NCI-H2107 treated with DMSO at 0.1 percent for 48 hours (cell line): Measurements from ENCODE around the gene PDLIM3.
"Not testable (repeated sequence)": the region's sequence is repeated elsewhere in the genome, so short reads cannot be mapped to it uniquely, and the experiment has no call there.

Experiments used
- DNase-seq: peaks from one replicate; lab custom pipeline; 2025; ENCODE audit not compliant: unreplicated experiment; lab: John Stamatoyannopoulos, UW

PDLIM3 gene, protein sequence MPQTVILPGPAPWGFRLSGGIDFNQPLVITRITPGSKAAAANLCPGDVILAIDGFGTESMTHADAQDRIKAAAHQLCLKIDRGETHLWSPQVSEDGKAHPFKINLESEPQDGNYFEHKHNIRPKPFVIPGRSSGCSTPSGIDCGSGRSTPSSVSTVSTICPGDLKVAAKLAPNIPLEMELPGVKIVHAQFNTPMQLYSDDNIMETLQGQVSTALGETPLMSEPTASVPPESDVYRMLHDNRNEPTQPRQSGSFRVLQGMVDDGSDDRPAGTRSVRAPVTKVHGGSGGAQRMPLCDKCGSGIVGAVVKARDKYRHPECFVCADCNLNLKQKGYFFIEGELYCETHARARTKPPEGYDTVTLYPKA

DNA sequence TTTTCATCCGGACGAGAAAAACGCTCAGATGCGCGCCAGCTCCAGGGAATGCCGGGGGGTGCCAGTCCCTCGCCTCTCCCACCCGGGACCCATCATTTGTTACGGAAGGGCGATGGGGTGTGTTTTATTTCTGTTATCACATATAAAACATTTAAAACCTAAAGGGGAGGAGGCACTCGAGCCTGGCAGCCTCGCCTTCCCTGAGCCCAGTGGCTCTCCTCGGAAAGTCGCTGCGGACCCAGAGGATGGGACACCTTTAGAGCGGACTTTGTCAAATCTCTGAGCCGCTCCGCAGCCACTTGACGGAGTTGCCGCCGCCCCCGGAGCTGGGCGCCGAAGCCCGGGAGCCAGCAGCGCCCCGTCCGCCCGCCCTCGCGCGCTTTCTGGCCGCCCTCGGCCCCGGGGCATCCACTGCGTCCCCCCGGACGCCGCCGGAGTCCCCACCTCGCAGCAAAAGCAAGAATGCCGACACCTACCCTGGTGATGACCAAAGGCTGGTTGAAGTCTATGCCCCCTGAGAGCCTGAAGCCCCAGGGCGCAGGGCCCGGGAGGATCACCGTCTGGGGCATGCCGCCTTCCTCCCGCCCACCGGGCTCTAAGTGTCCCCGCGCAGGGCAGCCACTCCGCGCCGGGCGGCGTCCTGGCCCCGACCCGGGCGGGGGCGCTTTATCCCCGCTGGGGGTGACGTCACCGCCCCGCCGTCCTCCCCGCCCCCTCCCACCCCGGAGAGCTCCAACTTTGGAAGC is at the start of gene PDLIM3:
Gene PDLIM3 (minus strand): TSS at position 642 of the 746 bp plus-strand sequence. CDS start 73 bp downstream, at position 569.
- no peak for DNase-seq

DNA sequence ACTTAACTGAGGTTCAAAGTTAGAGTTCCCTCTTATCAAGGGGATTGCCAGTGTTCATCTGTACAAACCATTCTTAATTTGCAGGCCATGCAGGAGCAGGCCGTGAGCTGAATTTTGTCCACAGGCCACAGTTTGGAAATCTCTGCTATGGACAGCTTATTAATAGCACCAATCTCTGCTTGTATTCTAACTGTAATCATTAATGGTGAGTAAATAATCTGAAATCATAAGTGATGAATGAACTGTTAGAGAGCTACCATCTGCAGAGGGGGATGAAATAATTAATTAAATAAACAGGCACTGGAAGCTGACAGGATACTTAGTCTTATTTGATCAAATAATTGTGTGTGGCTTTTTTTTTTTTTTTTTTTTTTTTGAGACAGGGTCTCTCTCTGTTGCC is 48.5 kb upstream of the PDLIM3 start:
- no peak for DNase-seq

DNA sequence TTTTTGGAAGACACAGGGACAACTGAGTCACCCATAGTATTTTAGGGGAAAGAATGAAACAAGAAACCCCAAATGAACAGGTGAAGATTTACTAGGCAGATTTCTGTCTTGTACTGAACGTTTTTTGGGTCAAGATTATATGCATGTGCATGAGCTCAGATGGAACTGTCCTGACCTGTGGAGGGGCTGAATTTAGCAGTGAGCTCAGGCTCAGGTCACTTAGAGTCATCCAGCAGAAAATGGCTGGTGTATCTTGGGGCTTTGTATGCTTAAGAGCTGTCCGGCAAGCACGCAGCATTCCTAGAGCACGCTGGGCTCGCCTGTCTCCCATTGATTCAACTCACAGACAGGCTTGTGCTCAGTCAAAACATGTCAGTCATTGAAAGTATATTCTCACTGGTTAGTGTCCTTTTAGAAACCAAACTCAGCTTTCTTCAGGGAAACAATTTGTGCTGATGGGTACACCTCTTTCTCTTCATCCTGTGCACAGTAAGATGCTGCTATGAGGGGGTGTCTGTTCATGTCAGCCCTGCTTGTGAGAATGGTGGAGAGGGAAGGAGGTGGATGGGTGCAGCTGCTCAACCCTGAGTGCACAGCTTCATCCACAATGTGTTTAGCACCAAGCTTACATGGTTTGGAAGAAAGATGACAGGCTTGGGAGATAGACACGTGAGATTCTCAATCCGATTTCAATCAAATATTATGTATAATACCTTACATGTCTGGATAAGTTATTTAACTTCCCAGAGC is 47.5 kb upstream of the PDLIM3 start:
- no peak for DNase-seq

DNA sequence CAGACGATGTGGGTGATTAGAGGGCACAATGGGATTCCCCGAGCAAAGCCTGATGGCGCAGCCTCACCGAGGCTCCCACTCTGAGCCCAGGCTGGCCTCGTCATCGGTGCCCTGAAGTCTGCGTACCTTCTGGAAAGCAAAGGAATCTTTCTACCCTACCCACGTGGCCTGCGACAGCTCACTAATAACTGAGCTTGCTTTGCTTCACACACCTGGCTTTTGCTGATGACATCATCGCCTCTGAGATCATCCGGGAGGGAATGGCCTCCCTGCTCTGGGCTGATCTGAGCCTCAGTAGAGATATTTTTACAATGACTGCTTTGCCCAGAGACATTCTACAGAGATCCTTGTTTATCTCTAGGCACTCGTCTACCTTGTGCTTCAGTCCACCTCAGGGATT is 45.4 kb upstream of the PDLIM3 start:
- no peak for DNase-seq

DNA sequence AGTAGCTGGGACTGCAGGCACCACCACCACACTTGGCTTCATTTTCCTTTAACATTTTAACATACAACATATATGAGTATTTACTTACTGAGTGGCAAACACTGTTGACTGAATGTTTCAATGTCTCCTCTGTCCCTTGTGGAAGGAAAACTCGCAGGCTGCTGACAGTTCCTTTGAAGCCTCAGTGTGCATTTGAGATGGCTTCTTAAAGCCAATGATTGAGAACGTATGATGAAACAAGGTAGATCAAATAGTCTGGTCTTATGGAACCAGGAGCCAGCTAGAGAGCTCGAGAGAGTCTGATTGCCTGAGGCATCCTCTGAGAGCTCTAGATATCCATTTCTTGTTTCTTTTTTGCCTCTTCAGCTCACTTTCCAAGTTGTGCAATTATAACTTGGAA is 43.0 kb upstream of the PDLIM3 start:
- no peak for DNase-seq

DNA sequence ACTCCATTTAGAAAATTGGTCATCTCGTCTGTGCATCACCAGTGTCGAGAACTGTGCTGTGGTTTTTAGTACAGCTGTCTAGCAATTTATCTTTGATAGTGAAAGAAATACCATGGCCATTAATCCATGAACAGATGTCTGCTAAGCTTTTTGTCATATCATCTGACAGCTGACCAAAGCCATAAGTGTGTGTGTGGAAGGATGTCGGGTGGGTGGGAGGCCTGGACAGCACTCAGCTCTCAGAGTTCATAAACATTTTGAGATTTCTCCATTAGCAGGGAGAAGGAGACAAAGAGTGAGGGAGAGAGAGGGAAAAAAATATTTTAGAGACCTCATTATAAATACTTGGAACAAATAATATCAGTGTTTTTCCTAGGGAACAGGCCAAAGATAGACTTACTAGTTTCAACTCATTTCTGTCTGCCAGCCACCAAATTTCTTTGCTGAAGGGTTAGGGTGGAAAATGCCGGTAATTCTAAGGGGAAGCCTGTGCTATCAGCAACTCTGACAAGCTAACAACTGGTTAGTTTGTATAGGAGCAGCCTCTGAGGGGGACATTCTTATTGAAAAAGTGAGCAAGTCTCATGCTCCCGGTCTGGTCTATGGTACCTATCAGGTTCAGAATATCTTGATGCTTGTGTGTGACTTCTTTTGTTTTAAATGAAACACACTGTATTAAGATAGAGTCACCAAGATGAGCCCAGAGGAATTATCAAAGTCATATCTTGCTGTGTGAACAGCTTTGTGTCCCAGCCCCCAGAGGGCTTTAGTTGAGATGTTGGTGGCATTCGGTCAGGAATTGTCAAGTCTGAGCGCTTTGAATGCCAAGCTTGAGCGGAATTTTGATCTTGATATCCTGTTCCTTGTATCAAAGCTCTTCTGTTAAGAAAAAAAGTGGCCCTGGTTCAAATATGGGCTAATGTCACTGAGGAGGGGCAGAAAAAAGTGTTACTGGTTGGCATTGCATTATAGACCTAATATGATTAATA is 41.9 kb upstream of the PDLIM3 start:
- no peak for DNase-seq

DNA sequence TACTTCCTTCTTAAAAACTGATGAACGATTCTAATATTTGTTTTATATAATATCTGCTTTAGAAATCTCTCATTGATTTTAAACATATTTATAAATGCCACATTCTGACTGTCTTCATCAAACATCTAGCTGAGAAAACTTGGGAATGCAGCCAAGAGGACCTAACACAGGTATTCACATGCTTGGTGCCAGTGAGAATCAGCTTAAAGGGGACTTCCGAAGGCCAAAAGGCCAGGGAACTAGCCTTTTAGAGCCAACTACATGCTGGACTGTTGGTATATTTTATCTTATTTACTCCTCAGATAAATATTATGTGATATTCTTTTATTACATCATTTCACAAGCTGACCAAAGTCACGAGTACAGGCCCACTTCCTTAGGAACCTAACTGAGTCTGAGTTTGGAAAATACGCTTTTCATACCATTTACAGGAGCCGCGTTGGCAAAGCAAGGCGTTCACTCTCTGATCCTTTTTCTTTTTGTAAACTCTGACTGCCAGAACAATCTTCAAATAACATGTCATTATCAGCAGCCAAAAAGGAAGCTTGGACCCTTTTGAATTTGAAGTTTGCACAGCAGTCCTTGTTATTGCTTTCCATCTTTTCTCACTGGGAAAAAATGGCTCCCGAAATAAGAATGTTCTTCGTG is 41.1 kb upstream of the PDLIM3 start:
- no peak for DNase-seq

DNA sequence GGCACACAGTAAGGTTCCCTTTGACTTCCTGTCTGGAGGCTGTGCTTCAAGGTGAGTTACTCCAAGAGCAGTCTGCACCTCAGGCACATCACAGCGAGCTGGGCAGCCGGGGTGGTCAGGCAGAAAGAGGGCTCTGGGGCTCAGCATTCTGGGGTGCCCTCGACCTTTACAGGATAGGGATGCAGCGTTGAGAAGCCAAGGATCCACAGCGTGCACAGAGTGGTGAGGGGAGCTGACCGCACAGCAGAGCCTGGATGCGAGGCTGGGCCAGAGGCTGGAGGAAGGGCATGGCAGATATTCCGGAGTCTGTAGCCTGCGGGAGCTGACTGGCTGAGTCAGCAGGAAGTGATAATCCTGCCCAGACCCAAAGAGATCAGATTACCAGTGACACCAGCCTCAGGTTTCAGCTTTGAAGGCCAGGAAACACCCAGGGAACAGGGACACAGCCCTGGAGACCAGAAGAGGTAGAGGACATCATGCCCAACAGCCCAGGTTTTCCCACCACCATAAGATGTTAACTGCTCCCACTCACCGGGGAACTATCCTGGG is 38.4 kb upstream of the PDLIM3 start:
- DNase-seq, result peak; percentile 76

DNA sequence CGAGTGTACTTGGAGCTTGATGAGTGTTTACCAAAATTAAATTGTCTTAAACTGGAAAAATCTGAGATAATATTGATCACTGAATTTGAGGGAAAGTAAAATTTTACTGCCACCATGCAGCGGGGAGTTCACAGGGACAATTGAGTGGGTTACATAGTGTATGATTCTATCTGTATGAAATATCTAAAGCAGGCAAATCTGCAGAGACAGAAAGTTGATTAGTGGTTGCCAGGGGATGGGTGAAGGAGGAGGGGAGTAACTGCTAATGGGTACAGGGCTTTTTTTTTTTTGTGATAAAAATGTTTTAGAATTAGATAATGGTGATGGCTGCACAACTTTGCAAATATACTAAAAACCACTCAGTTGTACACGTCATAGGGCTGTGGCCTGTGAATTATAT is 35.4 kb upstream of the PDLIM3 start:
- no peak for DNase-seq

DNA sequence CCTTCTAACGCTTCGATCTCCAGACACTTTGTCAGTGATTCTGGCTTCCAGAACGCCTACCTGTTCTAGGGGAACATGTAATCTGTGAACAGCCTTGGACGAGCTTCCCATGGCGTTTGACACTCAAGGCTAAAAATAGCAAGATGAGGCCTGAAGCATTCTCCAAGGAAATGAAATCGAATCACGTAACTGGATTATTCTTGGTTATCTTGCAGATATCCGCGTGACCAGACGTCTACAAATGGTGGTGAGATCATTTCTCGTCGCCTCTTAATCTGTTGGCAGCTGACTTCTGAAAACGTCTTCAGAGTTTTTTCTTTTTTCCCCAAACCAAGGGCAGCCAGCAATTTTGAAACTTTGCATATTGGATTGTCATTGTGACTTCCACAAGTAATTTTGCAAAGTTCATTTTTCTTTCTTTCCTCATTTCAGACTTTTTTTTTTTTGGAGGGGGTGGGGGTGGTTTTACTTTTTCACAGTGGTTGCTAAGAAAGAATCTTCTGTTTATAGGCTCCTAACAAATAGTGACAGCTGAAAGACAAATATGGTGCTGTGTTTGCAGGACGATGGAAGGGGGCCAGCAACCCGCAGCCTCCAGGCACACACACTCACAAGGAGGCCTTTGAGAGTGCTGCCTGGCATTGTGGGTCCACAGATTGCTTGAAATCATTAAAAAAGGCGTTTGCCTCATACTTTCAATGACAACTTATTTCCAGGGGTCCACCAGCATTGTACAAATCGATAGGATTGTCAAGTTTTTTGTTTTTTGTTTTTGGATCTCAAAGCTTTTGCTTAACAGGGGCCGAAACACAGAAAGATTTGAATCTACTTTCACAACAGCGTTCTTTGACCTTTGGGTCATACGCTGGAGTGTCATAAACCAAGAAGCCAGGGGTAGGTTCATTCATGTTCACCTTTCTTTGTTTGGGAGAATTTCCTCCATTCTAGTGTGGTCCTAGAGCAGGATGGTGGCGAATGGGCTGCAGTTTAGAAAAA is 32.4 kb upstream of the PDLIM3 start:
- DNase-seq, result no peak

DNA sequence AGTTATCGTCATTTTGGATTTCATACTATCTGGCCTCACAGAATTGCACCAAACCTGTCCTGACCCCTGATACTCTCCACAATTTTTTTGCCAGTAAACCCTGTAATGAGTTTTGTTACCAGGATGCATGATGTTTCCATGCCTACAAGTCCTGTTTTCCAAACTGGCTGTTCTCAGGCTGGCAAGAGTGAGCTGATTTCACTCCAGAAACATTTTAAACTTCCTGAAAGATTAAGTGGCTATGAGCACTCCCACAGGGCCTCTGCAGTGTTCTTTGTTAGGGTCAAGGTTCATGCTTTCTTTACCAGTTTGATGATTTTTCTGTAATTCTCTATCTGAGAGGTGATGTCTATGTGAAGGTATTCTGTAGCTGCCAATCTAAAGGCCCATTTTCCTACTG is 31.7 kb upstream of the PDLIM3 start:
- DNase-seq, result no peak

DNA sequence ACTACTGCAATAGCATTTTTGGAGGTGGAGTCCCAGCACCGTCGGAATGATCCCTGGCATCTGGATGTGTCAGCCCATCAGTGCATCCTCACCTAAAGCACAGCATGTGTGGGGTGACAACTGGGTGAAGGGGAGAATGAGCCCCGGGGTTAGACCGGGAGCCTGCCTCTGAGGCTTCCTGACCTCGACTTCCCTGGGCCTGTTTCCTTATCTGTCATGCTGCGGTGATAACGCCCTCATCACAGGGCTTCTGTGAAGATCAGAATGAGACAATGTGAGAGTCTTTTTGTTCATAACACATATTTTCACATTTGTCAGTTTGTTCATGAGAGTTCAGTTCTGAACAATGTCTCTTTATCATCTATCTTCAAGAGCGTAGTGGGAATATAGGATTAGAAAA is 31.1 kb upstream of the PDLIM3 start:
- no peak for DNase-seq

DNA sequence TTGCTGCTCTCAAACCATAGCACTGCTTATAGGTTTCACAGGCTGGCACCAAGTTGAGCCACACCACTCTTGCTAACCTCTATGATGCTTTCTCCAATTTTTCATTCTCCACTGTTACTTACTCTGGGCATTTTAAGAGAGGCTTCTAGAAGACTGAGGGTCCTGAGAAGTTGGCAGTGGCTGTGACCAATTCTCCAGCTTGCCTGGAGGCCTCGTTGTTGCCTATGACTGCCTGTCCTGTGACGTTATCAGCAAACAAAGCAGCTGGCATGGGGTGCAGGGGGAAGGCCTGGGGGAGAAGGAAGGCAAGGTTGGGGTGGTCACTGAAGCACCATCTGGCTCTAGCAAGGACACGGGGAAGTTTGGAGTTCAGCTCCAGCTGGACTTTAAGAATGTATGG is 30.4 kb upstream of the PDLIM3 start:
- DNase-seq, result no peak

DNA sequence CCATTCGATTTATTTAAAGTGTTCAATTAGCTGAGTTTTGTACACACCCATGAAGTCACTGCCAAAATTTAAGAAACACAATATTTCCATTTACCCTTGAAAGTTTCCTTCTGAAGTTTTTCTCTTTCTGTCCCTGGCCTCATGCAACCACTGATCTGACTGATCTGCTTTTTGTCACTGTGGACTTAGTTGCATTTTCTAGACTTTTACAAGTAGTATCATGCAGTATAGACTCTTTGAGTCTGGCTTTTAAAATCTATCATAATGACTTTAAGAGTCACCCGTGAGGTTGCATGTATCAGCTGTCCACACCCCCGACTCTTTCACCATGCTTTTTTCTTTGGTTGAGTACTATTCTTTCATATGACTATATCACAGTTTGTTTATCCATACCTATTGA is 29.0 kb upstream of the PDLIM3 start:
- no peak for DNase-seq

DNA sequence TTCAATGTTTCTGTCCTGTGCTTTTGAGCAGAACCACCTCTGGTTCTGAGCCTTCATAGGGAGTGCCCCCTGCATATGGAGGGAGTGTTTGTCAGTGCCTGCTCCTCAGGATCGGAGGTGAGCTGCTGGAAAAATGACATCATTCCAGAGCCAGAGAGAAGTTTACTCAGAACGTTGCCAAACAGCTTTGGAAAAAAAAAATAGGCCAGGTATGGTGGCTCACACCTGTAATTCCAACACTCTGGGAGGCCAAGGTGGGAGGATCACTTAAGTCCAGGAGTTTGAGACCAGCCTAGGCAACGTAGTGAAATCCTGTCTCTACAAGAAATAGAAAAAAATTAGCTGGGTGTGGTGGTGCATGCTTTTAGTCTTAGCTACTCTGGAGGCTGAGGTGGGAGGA is 27.2 kb upstream of the PDLIM3 start:
- no peak for DNase-seq

DNA sequence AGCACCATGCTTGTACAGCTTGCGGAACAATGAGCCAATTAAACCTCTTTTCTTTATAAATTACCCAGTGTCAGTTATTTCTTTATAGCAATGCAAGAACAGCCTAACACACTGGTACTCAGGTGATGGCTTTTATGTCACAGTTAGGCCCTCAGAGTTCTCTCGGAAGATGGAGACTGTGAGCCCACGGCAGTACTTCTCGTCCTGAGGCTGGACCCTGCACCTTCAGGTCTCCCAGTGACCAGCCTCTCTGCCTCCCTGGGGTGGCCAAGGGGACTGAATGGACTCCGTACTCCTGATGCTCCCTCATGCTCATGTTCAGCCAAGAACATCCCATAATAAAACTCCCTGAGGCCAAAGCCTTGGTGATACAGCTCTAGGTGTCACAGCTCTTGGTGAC is 25.0 kb upstream of the PDLIM3 start:
- no peak for DNase-seq

DNA sequence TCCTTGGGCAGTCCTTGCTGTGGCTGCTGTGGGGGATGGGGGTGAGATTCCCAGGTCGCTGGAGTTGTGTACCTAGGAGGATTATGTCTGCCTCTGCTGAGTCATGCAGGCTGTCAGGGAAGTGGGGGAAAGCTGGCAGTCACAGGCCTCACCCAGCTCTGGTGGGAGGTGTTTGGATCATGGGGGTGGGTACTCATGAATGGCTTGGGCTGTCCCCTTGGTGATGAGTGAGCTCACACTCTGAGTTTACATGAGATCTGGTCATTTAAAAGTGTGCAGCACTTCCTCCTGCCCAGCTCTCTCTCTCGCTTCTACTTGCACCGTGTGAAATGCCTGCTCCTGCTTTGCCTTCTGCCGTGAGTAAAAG is 24.6 kb upstream of the PDLIM3 start:
- DNase-seq, result no peak

DNA sequence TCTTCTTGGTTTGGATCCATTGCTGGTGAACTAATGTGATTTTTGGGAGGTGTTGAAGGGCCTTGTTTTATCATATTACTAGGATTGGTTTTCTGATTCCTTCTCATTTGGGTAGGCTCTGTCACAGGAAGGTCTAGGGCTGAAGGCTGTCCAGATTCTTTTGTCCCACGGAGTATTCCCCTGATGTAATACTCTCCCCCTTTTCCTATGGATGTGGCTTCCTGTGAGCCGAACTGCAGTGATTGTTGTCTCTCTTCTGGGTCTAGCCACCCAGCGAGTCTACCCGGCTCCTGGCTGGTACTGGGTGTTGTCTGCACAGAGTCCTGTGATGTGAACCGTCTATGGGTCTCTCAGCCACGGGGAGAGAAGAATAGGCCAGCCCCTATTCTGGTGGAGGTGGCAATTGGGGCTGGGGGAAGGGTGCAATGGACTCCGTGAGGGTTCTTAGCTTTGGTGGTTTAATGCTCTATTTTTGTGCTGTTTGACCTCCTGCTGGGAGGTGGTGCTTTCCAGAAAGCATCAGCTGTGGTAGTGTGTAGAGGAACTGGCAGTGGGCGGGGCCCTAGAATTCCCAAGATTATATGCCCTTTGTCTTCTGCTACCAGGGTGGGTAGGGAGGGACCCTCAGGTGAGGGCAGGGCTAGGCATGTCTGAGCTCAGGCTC is 24.1 kb upstream of the PDLIM3 start:
- DNase-seq, result not testable (repeated sequence)
